Lower leg skin (tissue), 3 donors: Measurements from ENCODE around the gene PKP4.

Experiments
- CTCF ChIP-seq, 3 donors: fragments of 450-650 bp; IDR thresholded peaks; one replicate each; pipeline ENCODE4 v1.5.1; 2016; ENCODE audit warnings: antibody characterized with exemption in 3 of 3, mild to moderate bottlenecking in 3 of 3, moderate library complexity in 2 of 3
- POLR2A ChIP-seq, 2 donors: fragments of 450-650 bp; IDR thresholded peaks; one replicate each; pipeline ENCODE4 v1.6.1; 2016 to 2017; ENCODE audit warnings: antibody characterized with exemption in 2 of 2, mild to moderate bottlenecking in 1 of 2, moderate library complexity in 1 of 2

GRCh38 chr2:158681816-158682215 is 225.1 kb downstream of the PKP4 start:
- TF ChIP-seq CTCF (IDR thresholded peaks at IDR 0.05) (no peak), POLR2A (IDR thresholded peaks at IDR 0.05) (no peak)
